Esophagus squamous epithelium (tissue), 5 donors: ENCODE data around the gene NPAT. TPM values are rescaled to one million over a fixed set of nuclear protein-coding genes. Genes with fewer than 3 reads are reported as not detected.
A peak's percentile ranks its signal among the peaks of the same experiment; 100 is the strongest.

Experiments used
- DNase-seq: peaks from one replicate; lab custom pipeline; 2025; lab: John Stamatoyannopoulos, UW
- H3K27ac ChIP-seq, 4 donors: fragments of 200-600 bp; sonication (generic); one replicate each; pipeline ENCODE4 v1.5.1; 2016 to 2019; ENCODE audit warnings: mild to moderate bottlenecking in 1 of 4
- H3K27me3 ChIP-seq, 4 donors: fragments of 200-600 bp; sonication (generic); 1 replicate in 3 of 4; 2 replicates in 1 of 4; pipeline versions ENCODE4 v1.5.1 to v1.6.0; 2017 to 2021; ENCODE audit warnings: antibody characterized with exemption in 1 of 4
- H3K36me3 ChIP-seq, 3 donors: fragments of 200-600 bp; sonication (generic); one replicate each; pipeline ENCODE4 v1.5.1; 2016 to 2019
- H3K4me1 ChIP-seq, 3 donors: fragments of 200-600 bp; sonication (generic); one replicate each; pipeline ENCODE4 v1.5.1; 2017 to 2019
- H3K4me3 ChIP-seq, 4 donors: fragments of 200-600 bp; sonication (generic); 1 replicate in 3 of 4; 2 replicates in 1 of 4; pipeline ENCODE4 v1.5.1; 2016 to 2019; ENCODE audit warnings: mild to moderate bottlenecking in 2 of 4, moderate library complexity in 1 of 4
- H3K9me3 ChIP-seq, 3 donors: fragments of 200-600 bp; sonication (generic); one replicate each; pipeline ENCODE4 v1.5.1; 2016 to 2019
- CTCF ChIP-seq, 6 experiments: fragments of 450-650 bp in 4 of 6; fragments of 200-600 bp in 2 of 6; sonication (generic) in 2 of 6; IDR thresholded peaks; one replicate each; pipeline ENCODE4 v1.5.1; 2016 to 2019; ENCODE audit warnings: antibody characterized with exemption in 6 of 6, mild to moderate bottlenecking in 4 of 6, moderate library complexity in 4 of 6
- POLR2A ChIP-seq, 4 donors: fragments of 450-650 bp; IDR thresholded peaks; one replicate each; pipeline ENCODE4 v1.6.1; 2017; ENCODE audit warnings: antibody characterized with exemption in 4 of 4, mild to moderate bottlenecking in 4 of 4, moderate library complexity in 3 of 4
- WGBS, 2 donors: methylation state at CpG; one replicate each; pipeline ENCODE4 v1.1.5; 2018; 5-methylcytosine and 5-hydroxymethylcytosine counted together
- intact Hi-C: fragments of 100-400 bp; cut with DNase I; formaldehyde crosslinking; loops from one replicate; pipeline ENCODE4 v1.15.0; 2022
- total RNA-seq, 4 donors: library from RNA; depleted of rRNA; stranded (reverse); fragments of >200 nt; gene quantifications; one replicate each; pipeline ENCODE4 v1.1.0, GENCODE V29; 2016
- donor health status: DM: yes; HTN: yes; CAD: no.

NPAT gene
- total RNA-seq: 10 to 100 TPM in 2 of 4 donors, 1 to 10 TPM in 2; 8.2 to 15.6 (median 11.7) TPM

- Histone ChIP-seq H3K4me1 (peaks cover 6 to 71% (median 18%) of the 10 kb centered on the region in 3 donors), H3K27me3 (no peaks in the 10 kb centered on the region), H3K4me3 (peak within 1 kb of the TSS; percentile 61 to 94 (median 70)), H3K36me3 (peaks cover 0 to 8% (median 0%) of the 10 kb centered on the region in 3 donors), H3K9me3 (no peaks in the 10 kb centered on the region), H3K27ac (peak within 1 kb of the TSS; percentile 95 to 98 (median 97))
- intact Hi-C loops: loop anchor here (10.0 kb wide), 1 partner anchor 422 kb away; no protein-coding TSS in a partner anchor
- WGBS, 2 donors: 1 to 2% methylated on average over 19 to 44 of the region's 70 CpGs
- DNase-seq: peak; percentile 91
- peak; percentile 57 to 87 (median 82) for TF ChIP-seq CTCF (IDR thresholded peaks at IDR 0.05)
- TF ChIP-seq POLR2A (IDR thresholded peaks at IDR 0.05): peak in 3 of 4 donors; percentile 95 to 97 (median 95)
Measured at GRCh38 chr11:108222574-108223347, at the start of gene NPAT, which contains the start of gene ATM. Gene NPAT (minus strand): TSS chr11:108222638. CDS start chr11:108222536, 102 bp downstream. Gene ATM (plus strand): TSS chr11:108223067. CDS start chr11:108227625, 4,558 bp downstream.

GRCh38 chr11:108269583-108269982 lies 47.1 kb upstream of the NPAT start:
- intact Hi-C loops: no loop called here
- Histone ChIP-seq H3K36me3 (peaks cover 0 to 51% (median 9%) of the 10 kb centered on the region in 3 donors), H3K4me3 (no peak overlapping the region), H3K27ac (no peak overlapping the region), H3K27me3 (no peaks in the 10 kb centered on the region), H3K9me3 (no peaks in the 10 kb centered on the region), H3K4me1 (no peaks in the 10 kb centered on the region)
- no peak for DNase-seq
- TF ChIP-seq CTCF (IDR thresholded peaks at IDR 0.05) (no peak), POLR2A (IDR thresholded peaks at IDR 0.05) (no peak)
- WGBS, 2 donors: 86 to 90% methylated on average over 3 of the region's 3 CpGs

GRCh38 chr11:108253176-108253575 lies 30.7 kb upstream of the NPAT start:
- no peak for DNase-seq
- intact Hi-C loops: no loop called here
- Histone ChIP-seq H3K27ac (no peak overlapping the region), H3K9me3 (no peaks in the 10 kb centered on the region), H3K4me1 (no peaks in the 10 kb centered on the region), H3K4me3 (no peak overlapping the region), H3K36me3 (peaks cover 0 to 99% (median 0%) of the 10 kb centered on the region in 3 donors), H3K27me3 (no peaks in the 10 kb centered on the region)
- TF ChIP-seq CTCF (IDR thresholded peaks at IDR 0.05) (no peak), POLR2A (IDR thresholded peaks at IDR 0.05) (no peak)
- WGBS, 2 donors: 88 to 100% methylated on average over 1 of the region's 1 CpG

- intact Hi-C loops: no loop called here
Measured at GRCh38 chr11:108246885-108247284, 24.4 kb upstream of the NPAT start.

More at GRCh38 chr11:108246885-108247284, 24.4 kb upstream of the NPAT start:
- 83 to 86% methylated on average over 2 of the region's 2 CpGs for WGBS, 2 donors
- DNase-seq: no peak
- H3K4me3 ChIP-seq: no peak overlapping the region
- peaks cover 0 to 68% (median 0%) of the 10 kb centered on the region in 3 donors for H3K36me3 ChIP-seq
- no peak overlapping the region for H3K27ac ChIP-seq
- H3K27me3 ChIP-seq: no peaks in the 10 kb centered on the region
- no peak for TF ChIP-seq POLR2A (IDR thresholded peaks at IDR 0.05)
- no peak for TF ChIP-seq CTCF (IDR thresholded peaks at IDR 0.05)
- no peaks in the 10 kb centered on the region for H3K9me3 ChIP-seq
- no peaks in the 10 kb centered on the region for H3K4me1 ChIP-seq
